IPS-20b (cell line): Measurements from ENCODE around the gene SOWAHB.

Source experiments
- H3K27ac ChIP-seq: one replicate; pipeline ENCODE4 v1.5.1; 2013; ENCODE audit warnings: low read length
- H3K27me3 ChIP-seq: 2 replicates; pipeline ENCODE4 v1.6.1; 2013; ENCODE audit warnings: mild to moderate bottlenecking, low read length, inconsistent platforms; ENCODE audit not compliant: insufficient read depth
- H3K36me3 ChIP-seq: 2 replicates; pipeline ENCODE4 v1.6.1; 2013; ENCODE audit warnings: low read depth, mild to moderate bottlenecking, inconsistent platforms, low read length, moderate library complexity; ENCODE audit not compliant: insufficient read depth
- H3K4me1 ChIP-seq: 2 replicates; pipeline ENCODE4 v1.6.1; 2013; ENCODE audit warnings: mild to moderate bottlenecking, control low read depth, inconsistent platforms, low read length, moderate library complexity; ENCODE audit not compliant: insufficient read depth
- H3K4me3 ChIP-seq: 2 replicates; pipeline ENCODE4 v1.5.1; 2013; ENCODE audit warnings: mild to moderate bottlenecking, low read length, inconsistent platforms
- H3K9ac ChIP-seq: 2 replicates; pipeline ENCODE4 v1.6.1; 2013; ENCODE audit warnings: low read depth, mild to moderate bottlenecking, inconsistent platforms, low read length, moderate library complexity
- H3K9me3 ChIP-seq: 2 replicates; pipeline ENCODE4 v1.6.1; 2013; ENCODE audit warnings: mild to moderate bottlenecking, low read depth, low read length, inconsistent platforms; ENCODE audit not compliant: insufficient read depth

The SOWAHB gene

DNA sequence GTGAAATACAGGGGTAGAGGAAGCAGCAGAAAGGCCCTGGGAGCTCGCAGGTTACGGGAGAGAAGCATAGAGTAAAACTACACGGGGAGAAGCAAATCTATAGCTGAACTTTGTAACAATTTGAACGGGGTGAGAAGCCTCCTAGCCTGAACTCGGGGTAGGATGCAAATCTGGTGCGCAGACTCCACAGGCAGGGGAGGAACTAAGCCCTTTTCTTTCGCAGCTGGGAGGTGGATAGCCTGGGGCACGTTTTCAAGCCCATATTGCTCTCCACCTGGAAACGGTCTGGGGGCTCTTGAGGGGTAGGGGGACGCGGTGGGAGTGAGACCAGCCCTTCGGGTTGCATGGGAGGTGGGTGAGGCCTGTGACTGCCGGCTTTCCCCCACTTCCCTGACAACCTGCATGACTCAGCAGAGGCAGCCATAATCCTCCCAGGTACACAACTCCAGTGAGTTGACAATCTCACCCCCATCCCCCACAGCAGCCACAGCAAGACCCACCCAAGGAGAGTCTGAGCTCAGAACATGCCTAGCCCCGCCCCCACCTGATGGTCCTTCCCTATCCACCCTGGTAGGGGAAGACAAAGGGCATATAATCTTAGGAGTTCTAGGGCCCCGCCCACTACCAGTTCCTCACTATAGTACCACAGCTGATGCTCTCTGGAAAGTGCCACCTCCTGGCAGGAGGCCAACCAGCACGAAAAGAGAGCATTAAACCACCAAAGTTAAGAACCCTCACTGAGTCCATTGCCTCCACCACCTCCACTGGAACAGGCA, 29.9 kb downstream of the SOWAHB start:
- Histone ChIP-seq H3K27ac (no peak overlapping the region), H3K9ac (0 out of 2 replicates have a peak overlapping the region, but pooled peaks have one; percentile 53)

DNA sequence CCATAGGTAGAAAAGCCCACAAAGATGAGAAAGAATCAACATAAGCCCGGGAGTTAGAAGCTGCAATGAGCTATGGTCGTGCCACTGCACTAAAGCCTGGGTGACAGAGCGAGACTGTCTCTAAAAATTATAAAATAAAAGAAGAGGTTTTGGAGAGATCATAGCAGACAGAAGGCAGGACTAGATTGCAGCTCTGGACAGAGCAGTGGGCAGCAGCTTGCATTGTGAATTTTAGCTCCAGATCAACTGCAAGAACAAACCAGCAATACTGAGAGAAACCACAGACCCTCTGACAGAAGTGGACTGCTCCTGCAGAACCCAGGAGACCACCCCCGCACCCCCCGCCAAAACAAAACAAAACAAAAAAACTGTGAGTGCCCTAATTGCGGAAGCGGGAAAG, 30.6 kb downstream of the SOWAHB start:
- peaks cover 13% of the 10 kb centered on the region; the same call in 1 of the 2 replicates for H3K4me1 ChIP-seq
- H3K36me3 ChIP-seq, result no peaks in the 10 kb centered on the region
- no peak overlapping the region for H3K4me3 ChIP-seq
- 0 out of 2 replicates have a peak overlapping the region, but pooled peaks have one; percentile 53 for H3K9ac ChIP-seq
- no peak overlapping the region for H3K27ac ChIP-seq
- no peaks in the 10 kb centered on the region for H3K27me3 ChIP-seq
- no peaks in the 10 kb centered on the region for H3K9me3 ChIP-seq

More for the DNA sequence above, 29.9 kb downstream of the SOWAHB start:
- Histone ChIP-seq H3K9me3 (no peaks in the 10 kb centered on the region), H3K27me3 (no peaks in the 10 kb centered on the region), H3K4me1 (peaks cover 13% of the 10 kb centered on the region; the same call in 1 of the 2 replicates), H3K4me3 (0 out of 2 replicates have a peak overlapping the region, but pooled peaks have one; percentile 0), H3K36me3 (no peaks in the 10 kb centered on the region)

DNA sequence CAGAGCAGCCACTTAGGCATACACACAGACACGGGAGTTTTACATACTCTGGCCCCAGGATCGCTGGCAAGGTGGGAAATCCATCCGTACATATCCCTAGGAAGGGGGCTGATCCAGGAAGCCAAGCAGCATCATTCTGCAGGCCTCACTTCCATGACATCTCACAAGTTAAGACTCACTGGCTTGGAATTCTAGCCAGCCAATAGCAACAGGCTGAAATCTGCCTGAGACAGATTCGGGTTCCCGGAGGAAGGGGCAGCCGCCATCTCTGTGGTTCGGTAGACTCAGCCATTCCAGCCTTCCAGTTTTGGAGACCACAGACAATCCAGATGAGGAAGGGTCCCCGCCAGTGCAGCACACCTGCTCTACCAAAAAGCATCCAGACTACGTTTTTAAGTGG, 31.3 kb downstream of the SOWAHB start:
- Histone ChIP-seq H3K27me3 (no peaks in the 10 kb centered on the region), H3K4me3 (no peak overlapping the region), H3K9ac (no peak overlapping the region), H3K4me1 (peaks cover 13% of the 10 kb centered on the region; the same call in 1 of the 2 replicates), H3K36me3 (no peaks in the 10 kb centered on the region), H3K9me3 (no peaks in the 10 kb centered on the region), H3K27ac (no peak overlapping the region)

DNA sequence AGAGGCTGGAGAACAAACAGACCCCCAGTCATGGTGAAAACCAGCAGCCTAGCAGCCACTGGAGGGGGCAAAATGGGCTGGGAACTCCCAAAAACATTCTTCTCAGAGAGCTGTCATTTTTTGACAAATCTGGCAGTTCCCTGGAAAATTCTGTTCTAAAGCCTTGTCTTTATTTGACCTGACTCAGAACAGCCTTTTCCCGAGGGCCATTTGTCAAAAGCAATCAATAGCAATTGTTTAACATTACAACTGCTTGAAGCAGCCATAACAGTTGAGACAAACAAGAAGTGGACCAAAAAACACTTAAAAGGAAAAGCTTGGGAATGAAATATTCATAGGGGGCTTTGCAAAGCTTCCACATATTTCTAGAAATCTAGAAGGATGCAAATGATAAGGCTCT, 39.6 kb downstream of the SOWAHB start:
- Histone ChIP-seq H3K36me3 (no peaks in the 10 kb centered on the region), H3K27me3 (no peaks in the 10 kb centered on the region), H3K27ac (no peak overlapping the region), H3K9me3 (no peaks in the 10 kb centered on the region), H3K9ac (no peak overlapping the region), H3K4me3 (no peak overlapping the region), H3K4me1 (no peaks in the 10 kb centered on the region)

DNA sequence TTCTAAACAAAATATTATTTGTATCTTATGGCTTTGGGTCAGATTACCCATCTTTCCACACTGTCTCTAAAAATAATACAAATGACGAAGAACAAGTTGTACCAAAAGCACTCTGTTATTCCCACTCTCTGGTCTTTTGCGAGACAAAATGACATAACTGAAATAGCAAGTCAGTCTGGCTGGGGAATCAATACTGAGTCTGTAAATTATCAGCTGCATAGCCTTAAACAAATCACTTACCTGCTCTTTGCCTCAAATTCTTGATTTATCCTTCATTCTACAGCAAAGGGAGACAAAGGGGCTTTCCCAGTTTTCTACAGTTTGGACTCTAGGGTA, 40.9 kb downstream of the SOWAHB start:
- Histone ChIP-seq H3K36me3 (no peaks in the 10 kb centered on the region), H3K27me3 (no peaks in the 10 kb centered on the region), H3K4me1 (no peaks in the 10 kb centered on the region), H3K9ac (no peak overlapping the region), H3K9me3 (no peaks in the 10 kb centered on the region), H3K27ac (no peak overlapping the region), H3K4me3 (no peak overlapping the region)

DNA sequence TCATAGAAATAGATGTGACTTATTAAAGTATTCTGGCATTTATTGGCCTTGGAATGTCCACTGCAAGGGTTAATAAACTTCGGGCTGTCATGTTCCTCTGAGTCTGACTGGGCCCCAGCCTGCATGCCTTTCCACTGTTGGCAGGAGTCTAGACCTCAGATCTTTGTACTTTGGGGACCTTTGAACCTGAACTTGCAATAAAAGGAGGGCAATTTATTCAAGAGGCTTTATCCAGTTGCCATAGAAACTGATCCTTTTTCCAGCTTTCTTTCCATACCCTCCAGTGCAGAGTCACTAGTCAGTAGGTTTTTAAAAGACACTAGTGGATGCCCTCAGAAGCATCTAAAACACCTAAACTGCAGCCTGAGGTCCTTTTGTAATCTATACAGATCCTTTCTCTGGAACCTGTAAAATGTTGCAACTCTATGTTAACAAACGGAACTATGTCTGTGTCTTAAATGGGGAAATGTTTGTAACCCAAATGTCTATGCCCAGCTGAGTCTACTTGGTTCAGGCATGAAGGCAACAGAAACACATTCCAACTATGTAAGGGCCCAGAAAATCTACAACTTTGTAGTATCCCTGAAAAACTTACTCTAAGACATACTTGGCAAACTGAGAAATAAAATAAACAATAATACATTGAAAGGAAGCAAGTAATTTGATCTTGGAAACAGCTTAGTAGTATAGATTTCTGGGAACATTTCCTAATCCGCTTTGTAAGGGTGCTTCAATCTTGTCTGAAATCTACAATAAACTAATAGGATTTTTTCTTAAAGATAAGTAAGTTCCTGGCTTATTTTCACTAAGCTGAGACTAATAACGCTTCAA, 41.5 kb downstream of the SOWAHB start:
- Histone ChIP-seq H3K27me3 (no peaks in the 10 kb centered on the region), H3K36me3 (no peaks in the 10 kb centered on the region), H3K4me1 (no peaks in the 10 kb centered on the region), H3K27ac (no peak overlapping the region), H3K4me3 (no peak overlapping the region), H3K9me3 (no peaks in the 10 kb centered on the region), H3K9ac (no peak overlapping the region)

DNA sequence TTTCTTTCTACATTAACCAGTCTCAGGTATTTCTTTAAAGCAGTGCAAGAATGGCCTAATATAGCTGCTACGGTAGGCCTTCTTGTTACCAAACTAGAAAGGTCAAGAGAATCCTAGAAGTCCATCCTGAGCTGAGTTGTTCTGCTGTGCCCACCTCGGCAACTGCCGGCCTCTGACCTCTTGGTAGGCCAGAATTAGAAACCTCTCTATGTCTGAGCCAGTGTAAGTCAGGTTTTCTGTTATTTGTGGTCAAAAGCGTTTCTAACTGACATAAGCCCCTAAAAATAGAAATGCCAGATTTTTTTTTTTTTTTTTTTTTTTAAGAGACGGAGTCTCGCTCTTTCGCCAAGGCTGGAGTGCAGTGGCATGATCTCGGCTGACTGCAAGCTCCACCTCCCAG, 43.1 kb downstream of the SOWAHB start:
- Histone ChIP-seq H3K27me3 (no peaks in the 10 kb centered on the region), H3K27ac (no peak overlapping the region), H3K9ac (no peak overlapping the region), H3K4me1 (no peaks in the 10 kb centered on the region), H3K36me3 (no peaks in the 10 kb centered on the region), H3K9me3 (no peaks in the 10 kb centered on the region), H3K4me3 (no peak overlapping the region)

DNA sequence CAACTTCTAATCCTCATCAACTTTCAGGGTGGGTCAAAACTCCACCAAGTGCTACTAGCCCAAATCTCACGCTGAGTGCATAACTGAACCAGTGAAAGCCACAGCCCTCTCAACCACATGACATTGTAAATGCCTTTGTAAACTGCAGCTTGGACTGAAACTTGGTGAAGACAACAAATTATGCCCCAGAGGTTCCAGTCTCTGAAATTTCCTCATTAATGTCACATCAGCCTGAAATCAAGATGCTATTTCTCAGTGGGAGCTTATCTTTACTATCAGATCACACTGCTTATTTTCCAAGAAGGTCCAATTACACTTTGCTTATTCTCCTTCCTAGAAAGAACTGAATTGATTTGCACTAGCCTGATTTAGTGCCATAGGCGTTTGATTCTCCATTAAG, 46.6 kb downstream of the SOWAHB start:
- no peaks in the 10 kb centered on the region for H3K27me3 ChIP-seq
- H3K9me3 ChIP-seq, result no peaks in the 10 kb centered on the region
- H3K36me3 ChIP-seq, result no peaks in the 10 kb centered on the region
- no peak overlapping the region for H3K9ac ChIP-seq
- no peak overlapping the region for H3K27ac ChIP-seq
- no peak overlapping the region for H3K4me3 ChIP-seq
- H3K4me1 ChIP-seq, result no peaks in the 10 kb centered on the region

DNA sequence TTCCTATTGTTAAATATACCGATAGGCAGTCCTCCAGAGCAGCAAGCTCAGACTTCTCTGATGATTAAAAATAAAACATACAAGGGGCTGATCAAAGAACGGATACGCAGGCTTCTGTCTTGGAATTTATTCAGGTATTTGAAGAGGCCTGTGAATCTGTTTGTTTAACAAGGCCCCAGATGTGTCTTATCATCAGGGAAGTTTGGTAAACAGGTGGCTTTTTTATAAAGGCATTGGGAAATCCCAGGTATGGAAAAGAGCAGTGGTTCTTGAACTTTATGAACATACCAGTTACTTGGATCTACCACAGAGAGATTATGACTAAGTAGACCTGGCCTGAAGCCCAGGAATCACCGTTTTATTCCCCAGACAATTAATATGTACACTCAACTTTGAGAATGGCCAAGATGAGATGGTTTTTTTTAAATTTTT, 47.9 kb downstream of the SOWAHB start:
- Histone ChIP-seq H3K27ac (no peak overlapping the region), H3K9ac (no peak overlapping the region), H3K36me3 (no peaks in the 10 kb centered on the region), H3K27me3 (no peaks in the 10 kb centered on the region), H3K9me3 (no peaks in the 10 kb centered on the region), H3K4me1 (no peaks in the 10 kb centered on the region), H3K4me3 (no peak overlapping the region)
